Adrenal gland (tissue), 12 donors: ENCODE results near the gene CLEC3B. TPM values are rescaled to one million over a fixed set of nuclear protein-coding genes. Genes with fewer than 3 reads are reported as not detected.

Experiments used
- DNase-seq, 7 donors: peaks; one replicate each; pipeline ENCODE4 v3.0.0-alpha.2; 2019 to 2020
- H3K27ac ChIP-seq, 5 donors: fragments of 200-600 bp; sonication (generic) in 4 of 5; 1 replicate in 3 of 5; 2 replicates in 2 of 5; pipeline versions ENCODE4 v1.5.1 to v1.8.0; 2016 to 2020; ENCODE audit warnings: mild to moderate bottlenecking in 1 of 5
- H3K27me3 ChIP-seq: fragments of 200-600 bp; 2 replicates; pipeline ENCODE4 v1.8.0; 2021
- H3K36me3 ChIP-seq, 2 donors: fragments of 200-600 bp; replicated peaks in 1 of 2; 1 replicate in 1 of 2; 2 replicates in 1 of 2; pipeline versions ENCODE4 v1.5.1 to v1.8.0; 2018 to 2022
- H3K4me1 ChIP-seq, 2 donors: fragments of 200-600 bp; replicated peaks in 1 of 2; 1 replicate in 1 of 2; 2 replicates in 1 of 2; pipeline versions ENCODE4 v1.5.1 to v1.8.0; 2018 to 2021
- H3K4me3 ChIP-seq, 4 donors: fragments of 200-600 bp; sonication (generic) in 3 of 4; one replicate each; pipeline ENCODE4 v1.5.1; 2016 to 2018
- H3K9me3 ChIP-seq, 3 donors: fragments of 200-600 bp; sonication (generic) in 1 of 3; replicated peaks in 1 of 3; 1 replicate in 2 of 3; 2 replicates in 1 of 3; pipeline versions ENCODE4 v1.5.1 to v1.8.0; 2016 to 2021
- CTCF ChIP-seq, 6 experiments: fragments of 450-650 bp in 4 of 6; fragments of 200-600 bp in 2 of 6; sonication (generic) in 1 of 6; IDR thresholded peaks; 1 replicate in 5 of 6; 2 replicates in 1 of 6; pipeline versions ENCODE4 v1.5.1 to v1.8.0; 2016 to 2021; ENCODE audit warnings: antibody characterized with exemption in 6 of 6, mild to moderate bottlenecking in 2 of 6, moderate library complexity in 1 of 6
- POLR2A ChIP-seq, 2 donors: fragments of 450-650 bp; IDR thresholded peaks; one replicate each; pipeline ENCODE4 v1.6.1; 2017; ENCODE audit warnings: antibody characterized with exemption in 2 of 2, mild to moderate bottlenecking in 2 of 2, moderate library complexity in 1 of 2
- WGBS, 4 donors: extraction: QIAGEN DNeasy Blood & Tissue Kit in 2 of 4; methylation state at CpG; one replicate each; pipeline versions ENCODE4 v1.1.5 to v1.1.7; 2013 to 2017; 5-methylcytosine and 5-hydroxymethylcytosine counted together
- intact Hi-C, 2 donors: fragments of 100-400 bp; cut with DNase I; formaldehyde crosslinking; loops; one replicate each; pipeline versions ENCODE4 v1.14.1 to v1.15.0; 2022 to 2023
- polyA plus RNA-seq, 3 donors: library from polyadenylated mRNA; stranded (reverse); fragments of 200-250 nt in 2 of 3; fragments of 350-450 nt in 1 of 3; fragmentation: Illumina TruSeq in 1 of 3; extraction: RNeasy Lipid Tissue Mini Kit (QIAGEN cat#74804) in 1 of 3; gene quantifications; one replicate each; pipeline ENCODE4 v1.2.3, GENCODE V29; 2013 to 2014
- total RNA-seq, 9 donors: library from RNA; depleted of rRNA in 4 of 9; stranded (reverse); fragments of >200 nt in 4 of 9; fragments of 120-200 nt in 1 of 9; fragmentation: NEBNext Ultra II Directional in 1 of 9; extraction: Animal tissue kit (Norgen Biotek cat#: 25700) in 1 of 9; gene quantifications; one replicate each; pipeline versions ENCODE4 v1.1.0 to v1.2.4, GENCODE V29; 2013 to 2023
- donor health status: healthy with polysubstance abuse.
- donor health status: Bipolar disorder and iron deficiency.
- donor health status: DM: yes; HTN: yes; CAD: no.
- donor health status: DM: no; HTN: no; CAD: no.
- donor health status: DM: no; HTN: no; CAD: no.
- donor health status: DM: yes; HTN: yes; CAD: no.

CLEC3B gene
- total and polyA plus RNA-seq, 12 donors, result 5.1 to 251 (median 73.1) TPM

- H3K36me3 ChIP-seq, result peaks cover 0 to 18% of the 10 kb centered on the region in 2 donors
- TF ChIP-seq POLR2A (IDR thresholded peaks at IDR 0.05) (peak in 1 of 2 donors; percentile 61), CTCF (IDR thresholded peaks at IDR 0.05) (no peak)
- H3K4me1 ChIP-seq, result peaks cover 34 to 59% of the 10 kb centered on the region in 2 donors
- peak overlapping the region in 1 of 4 donors; percentile 14 for H3K4me3 ChIP-seq
- H3K27ac ChIP-seq, result peak overlapping the region; percentile 57 to 89 (median 86)
- WGBS, 4 donors, result 9 to 17% (median 13%) methylated on average over 7 of the region's 7 CpGs
- intact Hi-C loops, result no loop called here
- DNase-seq, result peak; percentile 78 to 93 (median 87)
- H3K27me3 ChIP-seq, result no peaks in the 10 kb centered on the region
- H3K9me3 ChIP-seq, result no peaks in the 10 kb centered on the region
Measured at GRCh38 chr3:45011756-45012508, 14.2 kb upstream of the CLEC3B start.

- Histone ChIP-seq H3K36me3 (peaks cover 0 to 13% of the 10 kb centered on the region in 2 donors), H3K27me3 (no peaks in the 10 kb centered on the region), H3K4me1 (peaks cover 34 to 59% of the 10 kb centered on the region in 2 donors), H3K27ac (peak overlapping the region; percentile 57 to 89 (median 86)), H3K4me3 (peak overlapping the region in 1 of 4 donors; percentile 14), H3K9me3 (no peaks in the 10 kb centered on the region)
- intact Hi-C loops, result no loop called here
- DNase-seq, result no peak
- WGBS, 4 donors, result 80 to 91% (median 90%) methylated on average over 4 of the region's 4 CpGs
- TF ChIP-seq POLR2A (IDR thresholded peaks at IDR 0.05), result no peak
- TF ChIP-seq CTCF (IDR thresholded peaks at IDR 0.05), result no peak
Measured at GRCh38 chr3:45012577-45012976, 13.5 kb upstream of the CLEC3B start.

GRCh38 chr3:45016916-45017315 is 9.2 kb upstream of the CLEC3B start:
- TF ChIP-seq CTCF (IDR thresholded peaks at IDR 0.05) (no peak), POLR2A (IDR thresholded peaks at IDR 0.05) (no peak)
- Histone ChIP-seq H3K27ac (no peak overlapping the region), H3K36me3 (no peaks in the 10 kb centered on the region), H3K9me3 (no peaks in the 10 kb centered on the region), H3K4me3 (no peak overlapping the region), H3K27me3 (no peaks in the 10 kb centered on the region), H3K4me1 (peaks cover 21 to 35% of the 10 kb centered on the region in 2 donors)
- 75 to 88% (median 83%) methylated on average over 2 of the region's 2 CpGs for WGBS, 4 donors
- no peak for DNase-seq
- intact Hi-C loops, result no loop called here

GRCh38 chr3:45017821-45018220 is 8.3 kb upstream of the CLEC3B start:
- intact Hi-C loops, result no loop called here
- DNase-seq, result no peak
- Histone ChIP-seq H3K4me1 (peaks cover 12 to 26% of the 10 kb centered on the region in 2 donors), H3K36me3 (no peaks in the 10 kb centered on the region), H3K9me3 (no peaks in the 10 kb centered on the region), H3K27ac (no peak overlapping the region), H3K4me3 (no peak overlapping the region), H3K27me3 (no peaks in the 10 kb centered on the region)
- TF ChIP-seq CTCF (IDR thresholded peaks at IDR 0.05), result no peak
- no peak for TF ChIP-seq POLR2A (IDR thresholded peaks at IDR 0.05)
- WGBS, 4 donors, result 58 to 77% (median 64%) methylated on average over 5 of the region's 5 CpGs
